GM19467 (cell line): ENCODE results near the gene C2orf78.
A peak's percentile ranks its signal among the peaks of the same experiment; 100 is the strongest.
"Not testable (repeated sequence)": the region's sequence is repeated elsewhere in the genome, so short reads cannot be mapped to it uniquely, and the experiment has no call there.

Experiments used
- ATAC-seq: cut with Tn5 transposase; IDR thresholded peaks from one replicate; pipeline ENCODE4 v1.9.1; 2021; ENCODE audit warnings: mild to moderate bottlenecking, moderate library complexity; ENCODE audit not compliant: unreplicated experiment

Gene C2orf78

GRCh38 chr2:73783883-73784282, at the start of gene C2orf78:
TSS of gene C2orf78 (plus strand) at chr2:73784183. CDS start at chr2:73784310, 127 bp downstream.
- ATAC-seq, result not testable (repeated sequence)

- no peak for ATAC-seq
Measured at GRCh38 chr2:73736378-73736777, 47.6 kb upstream of the C2orf78 start.

- peak; percentile 92 for ATAC-seq
Measured at GRCh38 chr2:73736855-73737779, 46.9 kb upstream of the C2orf78 start, which contains the start of gene TPRKB. TSS of gene TPRKB (minus strand) at chr2:73737345. CDS start at chr2:73734569, 2,776 bp downstream.

GRCh38 chr2:73739101-73739500, 44.9 kb upstream of the C2orf78 start:
- ATAC-seq, result no peak

GRCh38 chr2:73740767-73741166, 43.2 kb upstream of the C2orf78 start:
- no peak for ATAC-seq

- ATAC-seq, result no peak
Measured at GRCh38 chr2:73746015-73746876, 37.7 kb upstream of the C2orf78 start.

- no peak for ATAC-seq
Measured at GRCh38 chr2:73746877-73747208, 37.1 kb upstream of the C2orf78 start.

- ATAC-seq, result no peak
Measured at GRCh38 chr2:73749314-73749713, 34.7 kb upstream of the C2orf78 start.

GRCh38 chr2:73754332-73754731, 29.7 kb upstream of the C2orf78 start:
- not testable (repeated sequence) for ATAC-seq

GRCh38 chr2:73759285-73759764, 24.7 kb upstream of the C2orf78 start:
- ATAC-seq, result no peak

- no peak for ATAC-seq
Measured at GRCh38 chr2:73759904-73760303, 24.1 kb upstream of the C2orf78 start.

GRCh38 chr2:73762571-73762970, 21.4 kb upstream of the C2orf78 start:
- no peak for ATAC-seq

GRCh38 chr2:73764945-73765344, 19.0 kb upstream of the C2orf78 start:
- ATAC-seq, result no peak

GRCh38 chr2:73766349-73766748, 17.6 kb upstream of the C2orf78 start:
- ATAC-seq, result no peak

GRCh38 chr2:73766994-73767393, 17.0 kb upstream of the C2orf78 start:
- ATAC-seq, result no peak

- no peak for ATAC-seq
Measured at GRCh38 chr2:73770725-73771124, 13.3 kb upstream of the C2orf78 start.

- no peak for ATAC-seq
Measured at GRCh38 chr2:73772819-73773218, 11.2 kb upstream of the C2orf78 start.

- ATAC-seq, result no peak
Measured at GRCh38 chr2:73776381-73776780, 7.6 kb upstream of the C2orf78 start.

- no peak for ATAC-seq
Measured at GRCh38 chr2:73776869-73777519, 7.0 kb upstream of the C2orf78 start.

- not testable (repeated sequence) for ATAC-seq
Measured at GRCh38 chr2:73778867-73779466, 5.0 kb upstream of the C2orf78 start.
